Naive thymus-derived CD8-positive, alpha-beta T cell (primary cell): Measurements from ENCODE around the gene CD248. TPM values are rescaled to one million over a fixed set of nuclear protein-coding genes. Genes with fewer than 3 reads are reported as not detected.
"Not testable (repeated sequence)": the region's sequence is repeated elsewhere in the genome, so short reads cannot be mapped to it uniquely, and the experiment has no call there.

ENCODE experiments used
- ATAC-seq, 2 donors: fragments of 150-1000 bp; cut with Tn5 transposase in 1 of 2; sonication (Bioruptor Pico), chemical (Tn5 transposase) in 1 of 2; 1 replicate in 1 of 2; 2 replicates in 1 of 2; pipeline ENCODE4 v1.10.0; 2021; ENCODE audit warnings: mild to moderate bottlenecking in 2 of 2, moderate library complexity in 2 of 2
- POLR2A ChIA-PET: fragments of 350-600 bp; sonication (Branson Sonifier 250); formaldehyde crosslinking; loops from one replicate; lab custom pipeline; 2021; ENCODE audit warnings: antibody characterized with exemption; lab: Charles Lee
- DNase-seq, 10 donors: peaks; one replicate each; pipeline versions ENCODE4 v3.0.0 to v3.0.0-alpha.2; 2020 to 2022
- H3K27ac Mint-ChIP-seq, 10 donors: one replicate each; pipeline ENCODE4 v1.8.0; 2020 to 2022; ENCODE audit warnings: mild to moderate bottlenecking in 10 of 10, mixed read lengths in 10 of 10, moderate library complexity in 4 of 10, inconsistent platforms in 1 of 10
- H3K27me3 Mint-ChIP-seq, 5 donors: one replicate each; pipeline ENCODE4 v1.8.0; 2021 to 2022; ENCODE audit warnings: mixed read lengths in 5 of 5
- H3K36me3 Mint-ChIP-seq, 3 donors: one replicate each; pipeline ENCODE4 v1.8.0; 2020 to 2022; ENCODE audit warnings: mixed read lengths in 3 of 3, mild to moderate bottlenecking in 2 of 3, inconsistent platforms in 1 of 3
- H3K4me1 Mint-ChIP-seq, 4 donors: one replicate each; pipeline ENCODE4 v1.8.0; 2021 to 2022; ENCODE audit warnings: mixed read lengths in 4 of 4
- H3K4me3 Mint-ChIP-seq, 10 donors: one replicate each; pipeline ENCODE4 v1.8.0; 2020 to 2022; ENCODE audit warnings: mild to moderate bottlenecking in 10 of 10, mixed read lengths in 10 of 10, moderate library complexity in 6 of 10, inconsistent platforms in 1 of 10
- H3K9me3 Mint-ChIP-seq, 9 donors: one replicate each; pipeline ENCODE4 v1.8.0; 2020 to 2022; ENCODE audit warnings: mixed read lengths in 9 of 9, mild to moderate bottlenecking in 3 of 9, inconsistent platforms in 1 of 9, moderate library complexity in 1 of 9
- polyA plus RNA-seq, 3 donors: library from polyadenylated mRNA; unstranded; fragments of 300-500 nt; fragmentation: Illumina TruSeq; gene quantifications; one replicate each; pipeline ENCODE4 v1.2.3, GENCODE V29; 2021
- total RNA-seq, 8 experiments: library from RNA in 2 of 8; stranded (reverse) in 2 of 8; gene quantifications; one replicate each; pipeline ENCODE4 v1.2.3 and lab custom pipeline; 2021 to 2026

CD248 gene
- total RNA-seq (10 to 100 TPM; 37.0 to 41.3 TPM), polyA plus RNA-seq (100 to 1,000 TPM in 2 of 3 donors, 10 to 100 TPM in 1; 43.8 to 128 (median 114) TPM), total RNA-seq (lab: John Stamatoyannopoulos, UW) (1.0 to 31.0 (median 7.5) reads per million in 6 experiments)

GRCh38 chr11:66316849-66317251 lies at the start of gene CD248:
Gene CD248, minus strand, starts transcription at chr11:66317044. Its CDS starts 17 bp downstream, at chr11:66317027.
- DNase-seq, result peak in 5 of 10 donors; percentile 37 to 75 (median 61)
- Mint-ChIP-seq H3K9me3 (peaks cover 0 to 6% (median 0%) of the 10 kb centered on the region in 9 donors), H3K36me3 (peaks cover 0 to 4% (median 4%) of the 10 kb centered on the region in 3 donors), H3K27ac (peak within 1 kb of the TSS; percentile 92 to 100 (median 100)), H3K4me3 (peak within 1 kb of the TSS; percentile 73 to 99 (median 97)), H3K4me1 (peaks cover 30 to 65% (median 53%) of the 10 kb centered on the region in 4 donors), H3K27me3 (no peaks in the 10 kb centered on the region)
- POLR2A ChIA-PET, result interaction anchor here (0.5 to 7.7 kb wide), 25 partner anchors 9 to 1456 kb away, joined by 3 to 126 read pairs (median 4); partner anchors contain the start of genes B4GAT1, BRMS1, CCDC85B and MALAT1
- no peak for ATAC-seq

GRCh38 chr11:66365711-66366619 lies 49.1 kb upstream of the CD248 start:
- Mint-ChIP-seq H3K27me3 (no peaks in the 10 kb centered on the region), H3K4me3 (no peak overlapping the region), H3K27ac (peak overlapping the region in 1 of 10 donors; percentile 18), H3K36me3 (peaks cover 0 to 2% (median 0%) of the 10 kb centered on the region in 3 donors), H3K9me3 (no peaks in the 10 kb centered on the region), H3K4me1 (peaks cover 6 to 9% (median 6%) of the 10 kb centered on the region in 4 donors)
- POLR2A ChIA-PET, result interaction anchor here (1.1 to 1.7 kb wide), 3 partner anchors 18 to 53 kb away, joined by 3 to 6 read pairs (median 4); partner anchors contain the start of genes B4GAT1 and BRMS1
- no peak for ATAC-seq
- peak in 1 of 10 donors; percentile 42 for DNase-seq

- DNase-seq, result peak in 1 of 10 donors; percentile 57
- Mint-ChIP-seq H3K36me3 (peaks cover 0 to 2% (median 0%) of the 10 kb centered on the region in 3 donors), H3K27ac (peak overlapping the region in 2 of 10 donors; percentile 22 to 65), H3K9me3 (no peaks in the 10 kb centered on the region), H3K4me1 (peaks cover 2 to 7% (median 4%) of the 10 kb centered on the region in 4 donors), H3K4me3 (no peak overlapping the region), H3K27me3 (no peaks in the 10 kb centered on the region)
- POLR2A ChIA-PET, result interaction anchor here (1.7 kb wide), 1 partner anchor 17 kb away, joined by 6 read pairs; the partner anchor contains the start of gene B4GAT1
- no peak for ATAC-seq
These were observed 48.3 kb upstream of the CD248 start for GRCh38 chr11:66365166-66365565.

GRCh38 chr11:66363805-66364535 lies 47.1 kb upstream of the CD248 start:
- no peak overlapping the region for H3K27ac Mint-ChIP-seq
- H3K27me3 Mint-ChIP-seq, result no peaks in the 10 kb centered on the region
- H3K4me1 Mint-ChIP-seq, result peaks cover 0 to 4% (median 0%) of the 10 kb centered on the region in 4 donors
- H3K4me3 Mint-ChIP-seq, result no peak overlapping the region
- H3K9me3 Mint-ChIP-seq, result no peaks in the 10 kb centered on the region
- ATAC-seq (peak; percentile 73), DNase-seq (peak; percentile 37 to 78 (median 62))
- POLR2A ChIA-PET, result interaction anchor here (1.0 to 1.5 kb wide), 3 partner anchors 18 to 52 kb away, joined by 3 to 6 read pairs (median 3); no protein-coding TSS in a partner anchor
- H3K36me3 Mint-ChIP-seq, result peaks cover 0 to 2% (median 0%) of the 10 kb centered on the region in 3 donors

GRCh38 chr11:66363187-66363601 lies 46.4 kb upstream of the CD248 start:
- H3K4me1 Mint-ChIP-seq, result peaks cover 0 to 4% (median 0%) of the 10 kb centered on the region in 4 donors
- DNase-seq, result peak in 1 of 10 donors; percentile 45
- peaks cover 0 to 2% (median 0%) of the 10 kb centered on the region in 3 donors for H3K36me3 Mint-ChIP-seq
- no peak for ATAC-seq
- POLR2A ChIA-PET, result interaction anchor here (1.5 kb wide), 2 partner anchors 17 to 51 kb away, joined by 3 to 6 read pairs; no protein-coding TSS in a partner anchor
- H3K9me3 Mint-ChIP-seq, result no peaks in the 10 kb centered on the region
- H3K27ac Mint-ChIP-seq, result no peak overlapping the region
- no peak overlapping the region for H3K4me3 Mint-ChIP-seq
- no peaks in the 10 kb centered on the region for H3K27me3 Mint-ChIP-seq

- no peak overlapping the region for H3K27ac Mint-ChIP-seq
- DNase-seq (peak in 1 of 10 donors; percentile 36), ATAC-seq (no peak)
- no peak overlapping the region for H3K4me3 Mint-ChIP-seq
- no peaks in the 10 kb centered on the region for H3K4me1 Mint-ChIP-seq
- POLR2A ChIA-PET, result interaction anchor here (0.6 to 1.5 kb wide), 3 partner anchors 10 to 50 kb away, joined by 3 to 6 read pairs (median 3); no protein-coding TSS in a partner anchor
- no peaks in the 10 kb centered on the region for H3K9me3 Mint-ChIP-seq
- no peaks in the 10 kb centered on the region for H3K27me3 Mint-ChIP-seq
- peaks cover 0 to 2% (median 0%) of the 10 kb centered on the region in 3 donors for H3K36me3 Mint-ChIP-seq
These were observed 45.8 kb upstream of the CD248 start for GRCh38 chr11:66362481-66363147.

- H3K27me3 Mint-ChIP-seq, result no peaks in the 10 kb centered on the region
- peaks cover 0 to 2% (median 0%) of the 10 kb centered on the region in 3 donors for H3K36me3 Mint-ChIP-seq
- no peaks in the 10 kb centered on the region for H3K4me1 Mint-ChIP-seq
- no peak overlapping the region for H3K4me3 Mint-ChIP-seq
- DNase-seq, result peak in 1 of 10 donors; percentile 53
- POLR2A ChIA-PET, result no interaction called here
- no peaks in the 10 kb centered on the region for H3K9me3 Mint-ChIP-seq
- peak overlapping the region in 2 of 10 donors; percentile 40 to 47 for H3K27ac Mint-ChIP-seq
- no peak for ATAC-seq
These were observed 44.7 kb upstream of the CD248 start for GRCh38 chr11:66361502-66361941.

- ATAC-seq, result no peak
- DNase-seq, result peak in 1 of 10 donors; percentile 15
- Mint-ChIP-seq H3K27me3 (no peaks in the 10 kb centered on the region), H3K27ac (peak overlapping the region in 1 of 10 donors; percentile 29), H3K9me3 (no peaks in the 10 kb centered on the region), H3K4me3 (no peak overlapping the region), H3K36me3 (peaks cover 0 to 5% (median 0%) of the 10 kb centered on the region in 3 donors), H3K4me1 (no peaks in the 10 kb centered on the region)
- POLR2A ChIA-PET, result no interaction called here
These were observed 43.7 kb upstream of the CD248 start for GRCh38 chr11:66360406-66361073.

GRCh38 chr11:66359662-66360087 lies 42.8 kb upstream of the CD248 start:
- no peak for ATAC-seq
- peak overlapping the region in 1 of 10 donors; percentile 43 for H3K27ac Mint-ChIP-seq
- no peaks in the 10 kb centered on the region for H3K27me3 Mint-ChIP-seq
- H3K4me1 Mint-ChIP-seq, result no peaks in the 10 kb centered on the region
- no peaks in the 10 kb centered on the region for H3K9me3 Mint-ChIP-seq
- POLR2A ChIA-PET, result no interaction called here
- H3K4me3 Mint-ChIP-seq, result no peak overlapping the region
- H3K36me3 Mint-ChIP-seq, result peaks cover 0 to 6% (median 0%) of the 10 kb centered on the region in 3 donors
- peak in 1 of 10 donors; percentile 40 for DNase-seq

GRCh38 chr11:66350560-66351235 lies 33.9 kb upstream of the CD248 start:
- H3K27me3 Mint-ChIP-seq, H3K4me3 Mint-ChIP-seq, H3K9me3 Mint-ChIP-seq, DNase-seq, ATAC-seq: not testable (repeated sequence)
- POLR2A ChIA-PET, result interaction anchor here (0.5 to 0.7 kb wide), 2 partner anchors 39 to 389 kb away, joined by 3 read pairs; partner anchors contain the start of gene SART1
- Mint-ChIP-seq H3K27ac (peak overlapping the region in 3 of 10 donors; percentile 15 to 37 (median 18)), H3K4me1 (peaks cover 10 to 34% (median 18%) of the 10 kb centered on the region in 4 donors), H3K36me3 (peaks cover 0 to 17% (median 3%) of the 10 kb centered on the region in 3 donors)
